ENCODE results near the gene TOR1AIP2. TPM values are rescaled to one million over a fixed set of nuclear protein-coding genes. Genes with fewer than 3 reads are reported as not detected.
A peak's percentile ranks its signal among the peaks of the same experiment; 100 is the strongest.

TOR1AIP2 gene
- total and polyA plus RNA-seq, 2 of the 13 experiments (the other 11 are each of a cell fraction or from before 2014, with no cell fraction given), result 35.2 to 65.8 TPM

- TF ChIP-seq ARID3A (IDR thresholded peaks at IDR 0.05; ENCODE audit: low read depth, low read length) (no peak; the same call in 1 of the 2 replicates), NBN (conservative IDR thresholded peaks at IDR 0.05) (no peak), MAFK (conservative IDR thresholded peaks at IDR 0.05 in 1 of 2, IDR thresholded peaks at IDR 0.05 in 1 of 2; ENCODE audit: low read length in 2 of 2) (no peak), ZNF615 (CRISPR knock-in tag; IDR thresholded peaks at IDR 0.05; ENCODE audit: borderline replicate concordance) (peak; percentile 85; the same call in 1 of the 2 replicates), MBNL3 (CRISPR knock-in tag; conservative IDR thresholded peaks at IDR 0.05) (no peak), MED8 (CRISPR knock-in tag; IDR thresholded peaks at IDR 0.05; ENCODE audit: insufficient replicate concordance) (peak; percentile 70), FOXK2 (IDR thresholded peaks at IDR 0.05) (0 out of 2 replicates have a peak, but pooled peaks have one; percentile 59), ZNF773 (CRISPR knock-in tag; IDR thresholded peaks at IDR 0.05; ENCODE audit: borderline replicate concordance) (peak; percentile 94), ZNF691 (CRISPR knock-in tag; IDR thresholded peaks at IDR 0.05; ENCODE audit: borderline replicate concordance, low read depth) (no peak; the same call in 1 of the 2 replicates), TMF1 (CRISPR knock-in tag; IDR thresholded peaks at IDR 0.05; ENCODE audit: low read depth) (no peak; the same call in 1 of the 2 replicates), CENPBD1 (CRISPR knock-in tag; IDR thresholded peaks at IDR 0.05; ENCODE audit: borderline replicate concordance, low read depth) (no peak), ZNF260 (CRISPR knock-in tag; IDR thresholded peaks at IDR 0.05; ENCODE audit: borderline replicate concordance, low read depth) (0 out of 2 replicates have a peak, but pooled peaks have one; percentile 27), CENPT (CRISPR knock-in tag; IDR thresholded peaks at IDR 0.05; ENCODE audit: low read depth) (no peak), NFAT5 (CRISPR knock-in tag; IDR thresholded peaks at IDR 0.05) (peak; percentile 85; the same call in 1 of the 2 replicates), ZNF326 (CRISPR knock-in tag; IDR thresholded peaks at IDR 0.05; ENCODE audit: borderline replicate concordance) (no peak), MAZ (IDR thresholded peaks at IDR 0.05; ENCODE audit: borderline replicate concordance, low read depth, low read length) (peak; percentile 96), MAZ (CRISPR knock-in tag; IDR thresholded peaks at IDR 0.05; ENCODE audit: low read depth) (peak; percentile 77), POLR2AphosphoS5 (IDR thresholded peaks at IDR 0.05; ENCODE audit: low read depth, low read length) (peak; percentile 75), REPIN1 (CRISPR knock-in tag; IDR thresholded peaks at IDR 0.05; ENCODE audit: borderline replicate concordance, low read depth) (peak; percentile 97), ZNF614 (CRISPR knock-in tag; IDR thresholded peaks at IDR 0.05; ENCODE audit: borderline replicate concordance) (peak; percentile 56; the same call in 1 of the 2 replicates)
Measured at GRCh38 chr1:179882253-179883039, 4.8 kb upstream of the TOR1AIP2 start, which contains the start of gene TOR1AIP1 (continued).

All from HepG2 (cell line).